Activated CD4-positive, alpha-beta T cell treated with anti-CD3 and anti-CD28 coated beads, Interleukin-2, amount 50 U/mL, for 48 hours (primary cell): ENCODE results near the gene POLR2A.
A peak's percentile ranks its signal among the peaks of the same experiment; 100 is the strongest.

Source experiments
- DNase-seq, 2 experiments: peaks; one replicate each; pipeline ENCODE4 v3.0.0-alpha.2; 2020

POLR2A gene

GRCh38 chr17:7508846-7509245 lies 24.7 kb downstream of the POLR2A start:
- DNase-seq = no peak

GRCh38 chr17:7509937-7510336 lies 25.8 kb downstream of the POLR2A start:
- no peak for DNase-seq

- DNase-seq = no peak
These were observed 26.9 kb downstream of the POLR2A start for GRCh38 chr17:7511108-7511507.

GRCh38 chr17:7512105-7512504 lies 27.9 kb downstream of the POLR2A start:
- no peak for DNase-seq

GRCh38 chr17:7512824-7513540 lies 28.8 kb downstream of the POLR2A start:
- DNase-seq = no peak

GRCh38 chr17:7513850-7514419 lies 29.8 kb downstream of the POLR2A start:
- DNase-seq = no peak

GRCh38 chr17:7515911-7516610 lies 31.9 kb downstream of the POLR2A start:
- DNase-seq = no peak

- peak; percentile 49 to 62 for DNase-seq
These were observed 38.9 kb downstream of the POLR2A start for GRCh38 chr17:7523033-7523432.

- DNase-seq = no peak
These were observed 44.7 kb downstream of the POLR2A start for GRCh38 chr17:7528842-7529241.

- DNase-seq = no peak
These were observed 46.1 kb downstream of the POLR2A start for GRCh38 chr17:7530023-7530900.

GRCh38 chr17:7538050-7538449 lies 53.9 kb downstream of the POLR2A start:
- DNase-seq = no peak

GRCh38 chr17:7538891-7539545 lies 54.9 kb downstream of the POLR2A start:
- no peak for DNase-seq

GRCh38 chr17:7541074-7541621 lies 57.0 kb downstream of the POLR2A start:
- no peak for DNase-seq

- no peak for DNase-seq
These were observed 60.7 kb downstream of the POLR2A start for GRCh38 chr17:7544911-7545310.

GRCh38 chr17:7548585-7549400 lies 64.6 kb downstream of the POLR2A start, which contains the start of gene TNFSF12:
TSS of gene TNFSF12 (plus strand) at chr17:7549058. CDS start at chr17:7549154, 96 bp downstream.
- DNase-seq = peak; percentile 67 to 72
